ENCODE results near the gene UQCC5. TPM values are rescaled to one million over a fixed set of nuclear protein-coding genes. Genes with fewer than 3 reads are reported as not detected.

The UQCC5 gene
- total RNA-seq, 1 donor from 2014 or later: 26.2 TPM

- no peaks in the 10 kb centered on the region for H3K9me3 Mint-ChIP-seq
- H3K27ac Mint-ChIP-seq (ENCODE audit: unreplicated experiment): no peak overlapping the region
- no peak for TF ChIP-seq CTCF (conservative IDR thresholded peaks at IDR 0.05)
- no peak for DNase-seq (ENCODE audit: low read depth, low spot score)
- H3K27me3 Mint-ChIP-seq (ENCODE audit: low read depth): no peaks in the 10 kb centered on the region
- no peaks in the 10 kb centered on the region for H3K4me1 Mint-ChIP-seq
- no peaks in the 10 kb centered on the region for H3K36me3 Mint-ChIP-seq (ENCODE audit: low read depth)
- no peak overlapping the region for H3K4me3 Mint-ChIP-seq
Measured at GRCh38 chr3:52509753-52510328, 26.6 kb upstream of the UQCC5 start.

- Mint-ChIP-seq H3K4me3 (no peak overlapping the region), H3K4me1 (no peaks in the 10 kb centered on the region)
- DNase-seq (ENCODE audit: low read depth, low spot score): no peak
Measured at GRCh38 chr3:52511509-52511908, 24.9 kb upstream of the UQCC5 start.

GRCh38 chr3:52512105-52512504 is 24.3 kb upstream of the UQCC5 start:
- Mint-ChIP-seq H3K4me3 (no peak overlapping the region), H3K27ac (ENCODE audit: unreplicated experiment) (no peak overlapping the region), H3K36me3 (ENCODE audit: low read depth) (no peaks in the 10 kb centered on the region), H3K9me3 (no peaks in the 10 kb centered on the region), H3K4me1 (no peaks in the 10 kb centered on the region), H3K27me3 (ENCODE audit: low read depth) (no peaks in the 10 kb centered on the region)
- no peak for TF ChIP-seq CTCF (conservative IDR thresholded peaks at IDR 0.05)
- DNase-seq (ENCODE audit: low read depth, low spot score): no peak

More at GRCh38 chr3:52511509-52511908, 24.9 kb upstream of the UQCC5 start:
- Mint-ChIP-seq H3K27me3 (ENCODE audit: low read depth) (no peaks in the 10 kb centered on the region), H3K9me3 (no peaks in the 10 kb centered on the region), H3K27ac (ENCODE audit: unreplicated experiment) (no peak overlapping the region), H3K36me3 (ENCODE audit: low read depth) (no peaks in the 10 kb centered on the region)
- TF ChIP-seq CTCF (conservative IDR thresholded peaks at IDR 0.05): no peak

- DNase-seq (ENCODE audit: low read depth, low spot score): no peak
- H3K36me3 Mint-ChIP-seq (ENCODE audit: low read depth): no peaks in the 10 kb centered on the region
- no peaks in the 10 kb centered on the region for H3K27me3 Mint-ChIP-seq (ENCODE audit: low read depth)
- no peak for TF ChIP-seq CTCF (conservative IDR thresholded peaks at IDR 0.05)
- no peaks in the 10 kb centered on the region for H3K4me1 Mint-ChIP-seq
- no peak overlapping the region for H3K4me3 Mint-ChIP-seq
- no peak overlapping the region for H3K27ac Mint-ChIP-seq (ENCODE audit: unreplicated experiment)
- no peaks in the 10 kb centered on the region for H3K9me3 Mint-ChIP-seq
Measured at GRCh38 chr3:52512727-52513126, 23.7 kb upstream of the UQCC5 start.

- DNase-seq (ENCODE audit: low read depth, low spot score): no peak
- H3K4me1 Mint-ChIP-seq: no peaks in the 10 kb centered on the region
- no peak overlapping the region for H3K27ac Mint-ChIP-seq (ENCODE audit: unreplicated experiment)
- H3K36me3 Mint-ChIP-seq (ENCODE audit: low read depth): no peaks in the 10 kb centered on the region
- no peaks in the 10 kb centered on the region for H3K9me3 Mint-ChIP-seq
- no peaks in the 10 kb centered on the region for H3K27me3 Mint-ChIP-seq (ENCODE audit: low read depth)
- no peak overlapping the region for H3K4me3 Mint-ChIP-seq
- TF ChIP-seq CTCF (conservative IDR thresholded peaks at IDR 0.05): no peak
Measured at GRCh38 chr3:52513281-52513680, 23.1 kb upstream of the UQCC5 start.
